Measurements from ENCODE around the gene TPX2.

DNA sequence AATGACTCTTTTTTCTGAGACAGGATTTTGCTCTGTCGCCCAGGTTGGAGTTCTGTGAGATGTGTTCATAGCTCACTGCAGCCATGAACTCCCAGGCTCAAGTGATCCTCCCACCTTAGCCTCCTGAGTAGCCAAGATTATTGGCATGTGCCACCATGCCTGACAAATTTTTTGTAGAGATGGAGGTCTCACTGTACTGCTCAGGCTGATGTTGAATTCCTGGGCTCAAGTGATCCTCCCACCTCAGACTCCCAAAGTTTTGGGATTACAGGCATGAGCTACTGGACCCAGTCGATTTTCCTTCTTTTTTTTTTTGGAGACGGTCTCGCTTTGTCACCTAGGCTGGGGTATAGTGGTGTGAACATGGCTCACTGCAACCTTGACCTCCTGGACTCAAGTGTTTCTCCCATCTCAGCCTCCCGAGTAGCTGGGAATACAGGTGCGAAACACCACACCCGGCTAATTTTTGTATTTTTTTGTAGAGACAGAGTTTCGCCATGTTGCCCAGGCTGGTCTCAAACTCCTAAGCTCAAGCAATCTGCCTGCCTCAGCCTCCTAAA is 40.8 kb upstream of the TPX2 start:
- TF ChIP-seq, protein P1, sequence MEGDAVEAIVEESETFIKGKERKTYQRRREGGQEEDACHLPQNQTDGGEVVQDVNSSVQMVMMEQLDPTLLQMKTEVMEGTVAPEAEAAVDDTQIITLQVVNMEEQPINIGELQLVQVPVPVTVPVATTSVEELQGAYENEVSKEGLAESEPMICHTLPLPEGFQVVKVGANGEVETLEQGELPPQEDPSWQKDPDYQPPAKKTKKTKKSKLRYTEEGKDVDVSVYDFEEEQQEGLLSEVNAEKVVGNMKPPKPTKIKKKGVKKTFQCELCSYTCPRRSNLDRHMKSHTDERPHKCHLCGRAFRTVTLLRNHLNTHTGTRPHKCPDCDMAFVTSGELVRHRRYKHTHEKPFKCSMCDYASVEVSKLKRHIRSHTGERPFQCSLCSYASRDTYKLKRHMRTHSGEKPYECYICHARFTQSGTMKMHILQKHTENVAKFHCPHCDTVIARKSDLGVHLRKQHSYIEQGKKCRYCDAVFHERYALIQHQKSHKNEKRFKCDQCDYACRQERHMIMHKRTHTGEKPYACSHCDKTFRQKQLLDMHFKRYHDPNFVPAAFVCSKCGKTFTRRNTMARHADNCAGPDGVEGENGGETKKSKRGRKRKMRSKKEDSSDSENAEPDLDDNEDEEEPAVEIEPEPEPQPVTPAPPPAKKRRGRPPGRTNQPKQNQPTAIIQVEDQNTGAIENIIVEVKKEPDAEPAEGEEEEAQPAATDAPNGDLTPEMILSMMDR (IDR thresholded peaks at IDR 0.05): no peak
- no peak for TF ChIP-seq POLR2A (IDR thresholded peaks at IDR 0.05)
